Suppressor macrophage (primary cell): ENCODE results near the gene TEX28.
"Not testable (repeated sequence)": the region's sequence is repeated elsewhere in the genome, so short reads cannot be mapped to it uniquely, and the experiment has no call there.

Experiments
- DNase-seq, 4 experiments: peaks; one replicate each; pipeline ENCODE4 v3.0.0-alpha.2; 2020 to 2022

The TEX28 gene

DNA sequence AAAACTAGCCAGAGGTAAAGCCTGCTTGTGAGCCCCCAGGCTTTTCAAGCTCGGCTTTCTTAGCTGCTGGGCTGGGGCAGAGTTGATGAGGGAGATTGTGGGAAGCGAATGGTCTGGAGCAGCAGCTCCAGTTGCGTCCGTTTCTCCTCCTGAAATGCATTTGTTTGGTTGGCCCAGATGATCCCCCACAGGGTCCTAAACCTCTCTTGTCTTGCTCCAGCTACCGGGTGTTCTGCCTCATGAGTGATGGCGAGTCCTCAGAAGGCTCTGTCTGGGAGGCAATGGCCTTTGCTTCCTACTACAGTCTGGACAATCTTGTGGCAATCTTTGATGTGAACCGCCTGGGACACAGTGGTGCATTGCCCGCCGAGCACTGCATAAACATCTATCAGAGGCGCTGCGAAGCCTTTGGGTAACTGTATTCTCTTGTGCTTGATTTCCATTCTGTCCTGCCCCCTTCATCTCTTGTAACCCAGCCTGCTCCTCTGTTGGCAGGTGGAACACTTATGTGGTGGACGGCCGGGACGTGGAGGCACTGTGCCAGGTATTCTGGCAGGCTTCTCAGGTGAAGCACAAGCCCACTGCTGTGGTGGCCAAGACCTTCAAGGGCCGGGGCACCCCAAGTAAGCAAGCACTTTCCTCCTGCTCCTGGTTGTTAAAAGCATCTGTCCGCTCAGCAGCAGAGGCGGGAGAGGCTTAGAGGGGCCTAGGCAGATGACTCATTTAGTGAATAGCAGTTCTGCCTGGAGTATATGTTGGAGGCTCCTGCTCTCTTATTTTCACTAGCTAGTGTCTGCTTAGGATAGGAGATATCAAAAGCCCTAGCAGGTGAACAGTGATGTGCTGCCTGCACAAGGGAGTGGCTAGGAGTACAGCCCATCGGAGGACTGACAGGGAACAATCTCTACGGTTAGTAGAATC lies 16.0 kb upstream of the TEX28 start:
- DNase-seq, result no peak

GRCh38 chrX:154309041-154309775 lies 14.3 kb upstream of the TEX28 start:
- no peak for DNase-seq

DNA sequence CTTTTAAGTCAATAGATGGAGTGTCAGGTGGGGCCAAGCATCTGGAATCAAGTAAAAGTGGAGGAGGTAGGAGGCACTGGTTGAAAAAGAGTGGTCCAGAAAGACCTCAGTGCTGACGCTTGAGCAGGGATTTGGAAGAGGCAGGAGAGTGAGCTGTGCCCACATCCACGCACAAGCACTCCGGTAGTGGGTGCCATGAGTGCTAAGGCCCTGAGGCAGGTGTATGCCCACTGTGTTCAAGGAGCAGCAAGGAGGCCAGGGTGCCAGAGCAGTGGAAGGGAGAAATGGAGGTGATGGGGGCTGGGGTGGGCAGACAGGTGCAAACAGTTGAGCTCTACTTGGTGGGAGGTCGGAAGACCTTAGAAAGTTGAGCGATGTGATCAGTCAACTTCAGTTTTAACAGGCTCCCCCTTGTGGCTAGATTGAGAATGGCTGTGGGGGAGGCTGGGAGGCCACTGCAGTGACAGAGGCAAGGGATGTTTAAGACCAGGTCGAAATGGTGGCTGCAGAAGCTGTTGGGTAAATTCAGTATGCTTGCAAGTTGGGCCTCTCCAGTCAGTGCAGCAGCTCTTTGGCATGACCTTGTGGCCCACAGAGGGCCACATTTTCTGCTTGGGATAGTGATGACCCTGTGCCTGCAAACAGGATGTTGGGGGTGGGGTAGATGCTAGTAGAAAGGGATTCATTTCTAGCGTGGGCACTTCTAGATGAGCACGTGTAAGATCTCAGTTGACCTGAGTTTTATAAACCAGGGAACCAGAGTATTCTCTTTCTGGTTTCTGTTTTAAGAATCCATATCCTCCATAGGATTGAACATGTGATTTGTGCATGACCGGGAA lies 13.4 kb upstream of the TEX28 start:
- DNase-seq, result peak; percentile 71 to 79 (median 76)

DNA sequence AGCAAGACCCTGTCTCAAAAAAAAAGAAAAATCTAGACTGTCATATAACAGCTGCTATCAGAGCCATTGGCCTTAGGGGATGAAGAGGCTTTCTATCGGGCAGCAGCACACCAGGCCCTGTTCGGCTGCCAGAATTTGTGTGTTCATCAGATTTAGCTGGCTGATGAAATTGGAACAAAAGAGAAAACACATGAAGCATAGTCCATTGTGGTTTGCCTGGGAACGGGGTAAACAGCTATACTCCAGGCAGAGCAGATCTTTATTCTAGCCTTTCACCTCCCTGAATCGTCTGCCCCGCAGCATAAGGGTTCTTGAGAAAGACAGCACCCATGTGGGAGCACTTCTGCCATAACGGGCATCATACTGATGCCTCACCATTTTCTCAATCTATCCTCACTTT lies 12.3 kb upstream of the TEX28 start:
- DNase-seq, result no peak

DNA sequence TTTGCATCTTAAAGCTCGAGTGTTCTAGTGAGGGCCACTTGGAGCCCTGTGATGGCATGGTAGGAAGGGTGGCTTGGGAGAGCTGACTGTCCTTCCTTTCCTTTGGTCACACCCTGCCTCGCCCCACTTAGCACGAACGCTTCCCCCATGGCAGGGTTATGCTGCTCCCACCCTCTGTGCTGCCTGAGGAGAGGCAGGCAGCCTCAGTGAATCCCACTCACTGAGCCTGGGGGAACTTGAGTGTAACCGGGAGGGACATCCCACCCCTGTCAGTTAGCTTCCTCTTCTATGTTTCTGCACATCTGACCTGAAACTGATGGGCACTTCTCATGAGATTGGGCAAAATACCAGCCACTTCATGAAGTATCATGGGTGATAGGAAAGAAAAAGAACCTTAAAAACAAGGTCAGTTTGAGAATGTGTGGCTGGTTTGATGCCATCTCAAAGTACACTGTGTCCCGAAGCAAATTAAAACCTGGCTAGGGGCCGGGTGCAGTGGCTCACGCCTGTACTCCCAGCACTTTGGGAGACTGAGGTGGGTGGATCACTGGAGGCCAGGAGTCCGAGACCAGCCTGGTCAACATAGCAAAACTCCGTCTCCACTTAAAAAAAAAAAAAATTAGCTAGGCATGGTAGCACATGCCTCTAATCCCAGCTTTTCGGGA lies 10.7 kb upstream of the TEX28 start:
- DNase-seq, result peak; percentile 28 to 70 (median 58)

DNA sequence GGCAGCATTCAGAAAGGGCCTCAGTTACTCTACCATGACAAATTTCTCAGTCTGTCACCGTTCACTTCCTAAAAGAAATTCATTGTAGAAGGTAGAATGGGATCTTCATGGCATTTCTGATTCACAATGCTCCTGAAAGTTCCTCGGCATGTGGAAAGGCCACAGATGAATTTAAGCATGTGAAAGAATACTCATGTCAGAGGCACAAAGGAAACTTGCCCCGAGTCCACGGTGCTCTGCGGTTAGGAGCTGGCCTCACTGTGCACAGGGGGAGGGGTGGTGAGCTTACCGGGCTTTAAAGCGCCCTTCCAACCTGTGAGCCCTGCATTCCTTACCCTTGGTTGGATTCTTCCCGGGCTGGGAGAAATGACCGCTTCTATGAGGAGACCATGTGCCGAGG lies 9.9 kb upstream of the TEX28 start:
- DNase-seq, result no peak

DNA sequence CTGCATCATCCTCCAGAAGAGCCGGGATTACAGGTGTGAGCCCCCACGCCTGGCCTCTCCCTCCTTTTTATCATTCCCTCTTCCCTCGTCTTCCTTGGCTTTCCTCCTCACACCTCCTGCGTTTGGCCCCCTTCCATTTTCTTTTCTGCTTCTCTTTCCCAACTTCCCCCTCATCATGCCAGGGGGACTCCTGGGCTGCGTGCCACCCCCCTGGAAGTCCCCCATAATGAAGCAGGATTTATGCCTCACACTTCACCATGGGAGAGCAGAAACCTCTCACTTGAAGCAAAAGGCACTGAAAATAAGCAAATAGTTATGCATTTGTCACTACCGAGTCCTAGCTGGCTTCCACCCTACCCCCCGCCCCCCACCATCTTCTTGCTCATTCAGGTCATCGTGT lies 8.6 kb upstream of the TEX28 start:
- no peak for DNase-seq

DNA sequence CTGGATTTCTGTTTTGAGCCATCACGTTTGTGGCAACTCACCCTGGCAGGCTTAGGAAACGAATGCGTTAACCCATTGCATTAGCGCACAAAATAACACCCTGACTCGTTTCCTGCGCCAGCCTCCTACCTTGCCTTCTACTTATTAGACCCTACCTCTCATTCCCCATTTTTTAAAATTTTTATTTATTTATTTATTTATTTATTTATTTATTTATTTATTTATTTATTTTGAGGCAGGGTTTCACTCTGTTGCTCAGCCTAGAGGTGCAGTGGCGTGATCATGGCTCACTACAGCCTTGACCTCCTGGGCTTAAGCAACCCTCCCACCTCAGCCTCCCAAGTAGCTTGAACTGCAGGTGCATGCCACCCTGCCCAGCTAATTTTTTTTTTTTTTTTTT lies 8.1 kb upstream of the TEX28 start:
- not testable (repeated sequence) for DNase-seq

GRCh38 chrX:154300816-154301215 lies 5.9 kb upstream of the TEX28 start:
- DNase-seq, result peak; percentile 62 to 80 (median 76)

DNA sequence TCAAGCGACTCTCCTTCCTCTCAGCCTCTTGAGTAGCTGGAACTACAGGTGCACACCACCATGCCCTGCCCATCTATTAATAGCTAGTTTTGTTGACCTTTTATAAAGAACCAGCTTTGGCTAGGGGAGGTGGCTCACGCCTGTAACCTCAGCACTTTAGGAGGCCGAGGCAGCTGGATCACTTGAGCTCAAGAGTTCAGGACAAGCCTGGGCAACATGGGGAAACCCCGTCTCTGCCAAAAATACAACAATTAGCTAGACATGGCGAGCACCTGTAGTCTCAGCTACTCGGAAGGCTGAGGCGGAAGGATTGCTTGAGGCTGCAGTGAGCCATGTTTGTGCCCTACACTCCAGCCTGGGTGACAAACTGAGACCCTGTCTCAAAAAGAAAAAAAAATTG lies 3.4 kb upstream of the TEX28 start:
- DNase-seq, result no peak

DNA sequence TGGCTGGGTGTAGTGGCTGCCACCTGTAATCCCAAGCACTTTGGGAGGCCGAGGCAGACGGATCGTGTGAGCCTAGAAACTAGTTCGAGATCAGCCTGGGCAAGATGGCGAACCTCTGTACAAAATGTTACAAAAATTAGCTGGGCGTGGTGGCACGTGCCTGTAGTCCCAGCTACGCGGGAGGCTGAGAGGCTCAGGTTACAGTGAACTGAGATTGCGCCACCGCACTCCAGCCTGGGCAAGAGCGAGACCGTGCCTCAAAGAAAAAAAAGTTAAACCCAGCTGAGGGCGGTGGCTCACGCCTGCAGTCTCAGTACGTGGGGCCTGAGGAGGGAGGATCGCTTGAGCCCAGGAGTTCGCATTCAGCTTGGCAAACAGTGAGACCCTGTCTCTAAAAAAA lies 1.8 kb upstream of the TEX28 start:
- DNase-seq, result no peak

GRCh38 chrX:154295664-154296310 lies 863 bp upstream of the TEX28 start, which contains the start of gene TKTL1:
TKTL1 (plus strand) TSS chrX:154295795; CDS start chrX:154295860, 65 bp downstream.
- no peak for DNase-seq

DNA sequence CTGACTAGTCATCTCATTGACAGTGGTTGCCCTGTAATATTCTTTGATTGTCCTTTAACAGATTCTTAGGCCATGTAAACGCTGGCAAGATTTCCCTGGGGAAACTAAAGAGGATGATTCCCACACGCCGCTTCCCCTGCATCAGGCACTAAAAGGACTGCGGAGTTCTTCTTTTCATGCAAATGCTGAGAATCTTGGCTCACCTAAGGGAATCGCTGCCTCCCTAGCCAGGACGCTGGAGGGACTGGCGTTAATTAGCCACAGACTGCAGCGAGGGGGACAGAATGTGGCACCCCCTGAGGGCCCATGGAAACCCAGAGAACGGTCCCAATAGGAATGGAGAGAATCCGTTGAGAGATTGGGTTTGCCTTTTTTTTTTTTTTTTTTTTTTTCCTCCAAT lies 8.5 kb downstream of the TEX28 start:
- DNase-seq, result not testable (repeated sequence)

DNA sequence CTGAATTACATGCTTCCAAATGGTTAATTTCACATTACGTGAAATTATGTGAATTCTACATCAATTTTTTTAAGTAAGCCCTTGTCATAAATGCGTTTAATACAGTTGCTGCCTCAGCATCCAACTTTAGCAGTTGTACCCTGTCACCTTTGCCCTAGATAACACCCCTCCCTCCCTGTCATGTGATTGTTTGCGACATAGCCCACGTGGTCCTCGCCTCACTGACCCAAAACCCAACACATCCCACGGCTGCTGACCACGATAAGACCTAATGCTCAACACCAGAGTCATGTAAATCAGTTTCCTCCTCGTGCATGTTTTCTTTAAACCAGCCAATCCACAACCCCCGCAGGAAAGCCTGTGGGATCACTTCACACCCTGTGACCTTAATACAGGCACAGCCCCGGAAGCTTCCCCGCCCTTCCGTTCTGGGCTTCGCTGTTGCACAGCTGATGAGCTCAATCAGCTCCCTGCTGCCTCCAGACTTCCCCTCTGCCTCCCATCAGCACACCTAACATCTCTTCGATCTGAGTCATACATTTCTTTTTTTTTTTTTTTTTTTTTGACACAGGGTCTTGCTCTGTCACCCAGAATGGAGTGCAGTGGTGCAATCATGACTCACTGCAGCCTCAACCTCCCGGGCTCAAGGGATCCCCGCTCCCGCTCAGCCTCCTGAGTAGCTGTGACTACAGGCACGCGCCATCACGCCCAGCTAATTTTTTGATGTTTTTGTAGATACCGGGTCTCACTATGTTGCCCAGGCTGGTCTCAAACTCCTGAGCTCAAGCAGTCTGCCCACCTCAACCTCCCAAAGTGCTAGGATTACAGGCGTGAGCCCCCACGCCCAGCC lies 10.2 kb downstream of the TEX28 start:
- DNase-seq, result not testable (repeated sequence)

GRCh38 chrX:154269245-154269644 lies 25.7 kb downstream of the TEX28 start:
- DNase-seq, result not testable (repeated sequence)

DNA sequence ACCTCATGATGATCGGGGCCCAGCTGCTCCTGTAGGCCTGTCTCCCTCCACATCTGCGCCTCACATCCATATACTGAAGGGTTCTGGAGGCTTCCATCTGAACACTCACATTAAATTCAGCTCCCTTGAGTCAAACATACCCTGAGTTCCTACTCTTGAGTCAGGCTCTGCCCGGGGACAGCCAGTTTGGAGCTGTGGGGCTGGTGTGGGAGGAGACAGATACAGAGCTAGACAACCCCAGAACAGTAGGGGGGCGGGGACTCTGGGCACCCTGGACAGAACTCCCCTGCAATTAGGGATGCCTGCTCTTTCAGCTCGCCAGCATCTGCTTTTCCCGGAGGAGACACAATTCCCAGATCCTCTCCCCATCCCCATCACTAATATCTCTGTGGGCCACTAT lies 31.9 kb downstream of the TEX28 start:
- DNase-seq, result not testable (repeated sequence)

- not testable (repeated sequence) for DNase-seq
Observed at GRCh38 chrX:154258711-154259110, 36.2 kb downstream of the TEX28 start.

DNA sequence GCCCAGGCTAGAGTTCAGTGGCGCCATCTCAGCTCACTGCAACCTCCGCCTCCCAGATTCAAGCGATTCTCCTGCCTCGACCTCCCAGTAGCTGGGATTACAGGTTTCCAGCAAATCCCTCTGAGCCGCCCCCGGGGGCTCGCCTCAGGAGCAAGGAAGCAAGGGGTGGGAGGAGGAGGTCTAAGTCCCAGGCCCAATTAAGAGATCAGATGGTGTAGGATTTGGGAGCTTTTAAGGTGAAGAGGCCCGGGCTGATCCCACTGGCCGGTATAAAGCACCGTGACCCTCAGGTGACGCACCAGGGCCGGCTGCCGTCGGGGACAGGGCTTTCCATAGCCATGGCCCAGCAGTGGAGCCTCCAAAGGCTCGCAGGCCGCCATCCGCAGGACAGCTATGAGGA lies 37.6 kb downstream of the TEX28 start, which contains the start of gene OPN1MW3:
OPN1MW3 (plus strand) TSS at position 301 of the 400 bp plus-strand sequence; CDS start at position 339, 38 bp downstream.
- not testable (repeated sequence) for DNase-seq

DNA sequence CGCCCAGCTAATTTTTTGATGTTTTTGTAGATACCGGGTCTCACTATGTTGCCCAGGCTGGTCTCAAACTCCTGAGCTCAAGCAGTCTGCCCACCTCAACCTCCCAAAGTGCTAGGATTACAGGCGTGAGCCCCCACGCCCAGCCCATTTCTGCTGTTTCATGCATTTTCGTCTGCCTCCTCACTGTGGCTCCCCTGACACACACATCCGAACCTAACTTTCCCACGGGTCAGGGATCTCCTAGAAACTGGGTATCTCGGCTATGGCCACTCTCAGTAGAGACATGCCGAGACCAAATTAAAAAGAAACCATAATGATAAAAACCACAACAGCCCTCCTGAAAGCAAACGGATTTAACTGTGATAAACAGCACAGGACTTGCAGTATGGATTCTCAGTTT lies 46.8 kb downstream of the TEX28 start:
- not testable (repeated sequence) for DNase-seq

- DNase-seq, result not testable (repeated sequence)
Observed at GRCh38 chrX:154247377-154248045, 47.4 kb downstream of the TEX28 start.
